Measurements from ENCODE around the gene ACBD6.

The ACBD6 gene

DNA sequence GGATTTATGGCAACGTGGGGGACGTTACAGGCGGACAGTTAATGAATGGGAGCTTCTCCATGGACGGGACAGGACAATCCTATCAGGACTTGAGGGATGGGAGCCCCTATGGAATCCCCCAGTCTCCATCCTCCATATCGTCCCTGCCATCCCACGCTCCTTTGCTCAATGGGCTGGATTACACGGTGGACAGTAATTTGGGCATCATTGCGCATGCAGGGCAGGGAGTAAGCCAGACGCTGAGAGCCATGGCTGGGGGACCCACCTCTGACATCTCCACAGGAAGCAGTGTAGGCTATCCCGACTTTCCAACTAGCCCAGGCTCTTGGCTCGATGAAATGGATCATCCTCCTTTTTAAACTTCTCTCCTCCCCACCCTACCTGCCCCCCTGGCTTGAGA, 228.2 kb downstream of the ACBD6 start:
- Histone ChIP-seq H3K9me3 (ENCODE audit: control insufficient read depth, low read length) (peaks cover 3% of the 10 kb centered on the region), H3K27ac (ENCODE audit: insufficient read depth, low read depth, low read length, poor library complexity, severe bottlenecking) (no peak overlapping the region), H3K4me1 (ENCODE audit: control insufficient read depth, insufficient read depth, low read length) (peaks cover 26% of the 10 kb centered on the region), H3K36me3 (ENCODE audit: control insufficient read depth, insufficient read depth, low read length) (peaks cover 10% of the 10 kb centered on the region), H3K27me3 (ENCODE audit: control insufficient read depth, insufficient read depth, low read length, poor library complexity, severe bottlenecking) (no peaks in the 10 kb centered on the region), H3K4me3 (ENCODE audit: insufficient read depth, low read depth, low read length) (no peak overlapping the region)
- WGBS, 2 experiments: 93 to 97% methylated on average over 11 of the region's 11 CpGs

DNA sequence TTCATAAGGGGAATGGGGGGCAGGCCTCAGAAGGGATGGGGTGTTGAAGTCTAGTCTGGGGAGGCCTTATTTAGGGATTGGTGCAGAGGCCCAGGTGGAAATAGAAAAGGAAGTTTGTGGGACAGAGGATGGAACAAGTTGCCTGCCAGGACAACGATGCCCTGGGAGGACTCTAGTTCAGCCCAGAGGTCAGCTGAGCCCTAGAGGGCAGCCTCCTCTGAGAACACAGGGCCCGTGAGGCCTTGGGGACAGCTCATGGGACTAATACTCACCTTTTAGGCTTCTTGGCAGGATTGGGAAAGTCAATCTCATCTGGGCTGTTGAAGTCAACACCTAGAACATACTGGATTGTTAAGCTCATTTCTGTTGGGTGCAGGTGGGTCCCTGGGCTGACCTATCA, 229.3 kb downstream of the ACBD6 start:
- WGBS, 2 experiments: 93 to 95% methylated on average over 2 of the region's 2 CpGs
- no peak overlapping the region for H3K27ac ChIP-seq (ENCODE audit: insufficient read depth, low read depth, low read length, poor library complexity, severe bottlenecking)

DNA sequence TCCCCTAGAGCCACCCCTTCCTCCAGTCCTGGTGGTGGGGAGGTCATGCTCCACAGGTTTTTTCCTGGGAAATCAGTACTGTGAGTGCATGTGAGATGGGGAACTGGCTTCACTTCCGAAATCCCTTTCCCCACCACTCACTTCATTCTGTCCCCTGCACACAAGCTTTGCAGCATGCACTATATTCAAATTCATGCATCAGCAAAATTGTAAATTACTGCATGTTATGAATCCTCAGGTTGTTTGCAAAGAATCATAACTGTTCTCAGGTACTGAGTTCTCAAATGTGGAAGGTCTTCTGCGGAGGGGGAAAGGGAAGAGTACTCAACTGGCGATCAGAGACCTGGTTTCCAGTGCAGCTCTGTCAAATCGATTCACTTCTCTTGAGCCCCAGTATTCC, 230.0 kb downstream of the ACBD6 start:
- H3K4me1 ChIP-seq (ENCODE audit: control insufficient read depth, insufficient read depth, low read length): peaks cover 43% of the 10 kb centered on the region

More for the DNA sequence above, 229.3 kb downstream of the ACBD6 start:
- no peaks in the 10 kb centered on the region for H3K27me3 ChIP-seq (ENCODE audit: control insufficient read depth, insufficient read depth, low read length, poor library complexity, severe bottlenecking)
- peaks cover 38% of the 10 kb centered on the region for H3K4me1 ChIP-seq (ENCODE audit: control insufficient read depth, insufficient read depth, low read length)
- no peak overlapping the region for H3K4me3 ChIP-seq (ENCODE audit: insufficient read depth, low read depth, low read length)
- H3K9me3 ChIP-seq (ENCODE audit: control insufficient read depth, low read length): peaks cover 3% of the 10 kb centered on the region
- peaks cover 10% of the 10 kb centered on the region for H3K36me3 ChIP-seq (ENCODE audit: control insufficient read depth, insufficient read depth, low read length)

DNA sequence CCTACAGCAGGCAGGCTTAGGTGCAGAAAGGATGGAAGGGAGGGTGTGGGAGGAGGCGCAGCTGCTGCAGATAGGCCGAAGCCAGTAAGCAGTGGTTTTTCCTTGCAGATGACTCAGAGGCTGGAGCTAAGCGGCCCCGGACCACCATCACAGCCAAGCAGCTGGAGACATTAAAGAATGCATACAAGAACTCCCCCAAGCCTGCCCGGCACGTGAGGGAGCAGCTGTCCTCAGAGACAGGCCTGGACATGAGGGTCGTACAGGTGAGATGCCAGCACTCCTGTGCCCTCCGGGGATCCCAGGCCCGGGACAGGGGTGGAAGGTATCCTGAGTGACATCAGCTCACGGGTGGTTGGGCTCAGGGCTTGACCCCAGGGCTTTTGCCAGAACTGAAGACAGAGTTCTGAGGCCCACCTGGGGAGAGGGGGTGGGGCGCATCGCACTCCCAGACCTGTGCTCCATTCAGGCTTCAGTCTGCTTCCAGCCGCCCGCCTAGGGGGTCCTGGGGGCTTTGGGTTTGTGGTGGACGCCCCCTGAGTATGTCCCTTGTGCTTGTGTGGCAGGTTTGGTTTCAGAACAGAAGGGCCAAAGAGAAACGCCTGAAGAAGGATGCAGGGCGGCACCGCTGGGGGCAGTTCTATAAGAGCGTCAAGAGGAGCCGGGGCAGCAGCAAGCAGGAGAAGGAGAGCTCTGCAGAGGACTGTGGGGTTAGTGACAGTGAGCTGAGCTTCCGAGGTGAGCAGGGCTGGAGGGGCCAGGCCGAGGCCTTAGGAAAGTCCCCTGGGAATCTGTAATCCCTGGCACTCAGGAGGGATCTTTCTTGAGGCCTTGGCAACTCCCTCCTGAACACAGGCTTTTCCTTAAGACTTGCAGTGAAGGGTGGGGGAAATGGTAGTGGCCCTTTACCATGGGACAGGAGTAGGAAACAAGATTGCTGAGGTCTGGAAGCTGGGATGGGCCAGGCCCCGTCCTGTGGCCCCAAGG, 230.8 kb downstream of the ACBD6 start:
- H3K27ac ChIP-seq (ENCODE audit: insufficient read depth, low read depth, low read length, poor library complexity, severe bottlenecking): no peak overlapping the region
- H3K27me3 ChIP-seq (ENCODE audit: control insufficient read depth, insufficient read depth, low read length, poor library complexity, severe bottlenecking): no peaks in the 10 kb centered on the region
- H3K4me1 ChIP-seq (ENCODE audit: control insufficient read depth, insufficient read depth, low read length): peaks cover 43% of the 10 kb centered on the region
- 43 to 49% methylated on average over 23 of the region's 23 CpGs for WGBS, 2 experiments
- peaks cover 3% of the 10 kb centered on the region for H3K9me3 ChIP-seq (ENCODE audit: control insufficient read depth, low read length)
- no peak overlapping the region for H3K4me3 ChIP-seq (ENCODE audit: insufficient read depth, low read depth, low read length)
- H3K36me3 ChIP-seq (ENCODE audit: control insufficient read depth, insufficient read depth, low read length): peaks cover 9% of the 10 kb centered on the region

More for the DNA sequence above, 230.0 kb downstream of the ACBD6 start:
- H3K9me3 ChIP-seq (ENCODE audit: control insufficient read depth, low read length): peaks cover 3% of the 10 kb centered on the region
- peaks cover 10% of the 10 kb centered on the region for H3K36me3 ChIP-seq (ENCODE audit: control insufficient read depth, insufficient read depth, low read length)
- H3K27me3 ChIP-seq (ENCODE audit: control insufficient read depth, insufficient read depth, low read length, poor library complexity, severe bottlenecking): no peaks in the 10 kb centered on the region
- H3K4me3 ChIP-seq (ENCODE audit: insufficient read depth, low read depth, low read length): no peak overlapping the region
- H3K27ac ChIP-seq (ENCODE audit: insufficient read depth, low read depth, low read length, poor library complexity, severe bottlenecking): no peak overlapping the region
- 85 to 86% methylated on average over 4 of the region's 4 CpGs for WGBS, 2 experiments

DNA sequence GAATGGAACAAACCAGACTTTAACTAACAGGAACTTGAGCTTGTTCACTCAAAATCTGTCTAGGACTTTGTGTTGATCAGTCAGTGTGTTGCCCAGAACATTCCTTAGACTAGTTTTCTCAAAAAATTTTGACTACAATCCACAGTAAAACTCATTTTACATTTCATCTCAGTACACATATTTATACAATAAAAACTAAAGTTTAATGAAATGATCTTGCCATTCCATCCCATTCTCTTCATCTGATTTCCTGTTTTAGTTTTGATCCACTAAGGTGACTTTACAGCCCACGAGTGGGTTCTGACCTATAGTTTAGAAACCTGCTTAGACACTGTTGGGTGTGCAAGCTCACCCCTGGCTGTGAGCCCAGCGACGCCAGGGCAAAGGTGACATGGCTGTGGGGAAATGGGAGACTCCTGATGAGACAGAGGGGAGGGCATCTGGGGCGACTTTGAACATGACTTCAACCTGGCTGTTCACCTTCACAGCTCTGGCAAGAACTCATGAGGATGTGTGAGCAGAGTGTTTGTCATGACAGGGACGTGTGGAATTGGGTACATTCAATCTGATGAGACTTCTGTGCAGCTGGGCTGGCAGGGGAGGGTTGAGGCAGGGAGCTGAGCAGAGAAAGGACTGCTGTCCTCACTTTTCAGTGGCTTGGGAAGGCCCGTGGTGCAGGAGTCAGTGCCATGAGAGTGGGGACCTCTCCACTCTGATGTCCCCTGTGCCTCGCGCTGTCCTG, 231.7 kb downstream of the ACBD6 start:
- peaks cover 46% of the 10 kb centered on the region for H3K4me1 ChIP-seq (ENCODE audit: control insufficient read depth, insufficient read depth, low read length)
- no peak overlapping the region for H3K4me3 ChIP-seq (ENCODE audit: insufficient read depth, low read depth, low read length)
- H3K36me3 ChIP-seq (ENCODE audit: control insufficient read depth, insufficient read depth, low read length): peaks cover under 1% of the 10 kb centered on the region
- 81 to 84% methylated on average over 8 of the region's 8 CpGs for WGBS, 2 experiments
- no peaks in the 10 kb centered on the region for H3K9me3 ChIP-seq (ENCODE audit: control insufficient read depth, low read length)
- H3K27me3 ChIP-seq (ENCODE audit: control insufficient read depth, insufficient read depth, low read length, poor library complexity, severe bottlenecking): no peaks in the 10 kb centered on the region
- no peak overlapping the region for H3K27ac ChIP-seq (ENCODE audit: insufficient read depth, low read depth, low read length, poor library complexity, severe bottlenecking)

DNA sequence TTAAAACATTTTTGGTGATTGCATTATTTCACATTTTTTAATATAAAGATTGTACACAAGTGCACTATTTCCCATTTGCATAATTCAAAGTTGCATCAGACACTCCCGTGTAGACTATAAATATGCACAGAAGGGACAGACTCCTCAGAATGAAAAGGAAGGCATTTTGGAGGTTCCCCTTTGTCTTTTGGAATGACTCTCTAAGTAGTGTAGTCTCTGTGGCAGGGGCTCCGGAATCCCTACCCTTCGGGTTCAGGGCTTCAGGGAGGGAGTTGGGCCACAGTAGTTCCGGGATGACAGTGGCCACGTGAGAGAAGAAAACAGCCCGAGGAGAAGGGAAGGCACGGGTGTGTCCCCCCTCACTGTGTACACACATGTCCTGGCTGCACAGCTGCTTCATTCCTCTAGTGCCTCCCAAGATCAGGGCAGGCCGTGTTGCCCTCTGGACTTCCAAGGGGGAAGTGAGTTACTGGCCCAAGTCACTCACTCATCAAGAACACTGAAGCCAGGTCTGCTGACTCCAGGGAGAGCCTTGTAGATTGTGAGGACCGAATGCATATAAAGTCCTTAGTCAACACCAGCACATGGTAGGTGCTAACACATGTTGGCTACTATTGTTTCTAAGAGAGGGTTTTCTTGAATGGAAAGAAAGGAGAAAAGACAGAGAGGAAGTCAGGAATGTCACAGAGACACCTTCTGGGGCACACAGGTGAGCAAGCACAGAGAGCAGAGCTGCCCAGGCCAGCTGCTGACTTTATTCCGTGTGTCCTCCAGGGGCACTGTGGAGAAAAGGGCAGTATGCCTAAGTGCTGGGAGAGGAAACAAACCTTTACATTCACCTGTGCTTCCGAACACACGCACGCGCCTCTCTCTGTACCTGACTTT, 232.5 kb downstream of the ACBD6 start:
- H3K36me3 ChIP-seq (ENCODE audit: control insufficient read depth, insufficient read depth, low read length): no peaks in the 10 kb centered on the region
- no peak overlapping the region for H3K4me3 ChIP-seq (ENCODE audit: insufficient read depth, low read depth, low read length)
- no peak overlapping the region for H3K27ac ChIP-seq (ENCODE audit: insufficient read depth, low read depth, low read length, poor library complexity, severe bottlenecking)
- no peaks in the 10 kb centered on the region for H3K9me3 ChIP-seq (ENCODE audit: control insufficient read depth, low read length)
- H3K4me1 ChIP-seq (ENCODE audit: control insufficient read depth, insufficient read depth, low read length): peaks cover 47% of the 10 kb centered on the region
- 63 to 64% methylated on average over 14 of the region's 14 CpGs for WGBS, 2 experiments
- no peaks in the 10 kb centered on the region for H3K27me3 ChIP-seq (ENCODE audit: control insufficient read depth, insufficient read depth, low read length, poor library complexity, severe bottlenecking)

DNA sequence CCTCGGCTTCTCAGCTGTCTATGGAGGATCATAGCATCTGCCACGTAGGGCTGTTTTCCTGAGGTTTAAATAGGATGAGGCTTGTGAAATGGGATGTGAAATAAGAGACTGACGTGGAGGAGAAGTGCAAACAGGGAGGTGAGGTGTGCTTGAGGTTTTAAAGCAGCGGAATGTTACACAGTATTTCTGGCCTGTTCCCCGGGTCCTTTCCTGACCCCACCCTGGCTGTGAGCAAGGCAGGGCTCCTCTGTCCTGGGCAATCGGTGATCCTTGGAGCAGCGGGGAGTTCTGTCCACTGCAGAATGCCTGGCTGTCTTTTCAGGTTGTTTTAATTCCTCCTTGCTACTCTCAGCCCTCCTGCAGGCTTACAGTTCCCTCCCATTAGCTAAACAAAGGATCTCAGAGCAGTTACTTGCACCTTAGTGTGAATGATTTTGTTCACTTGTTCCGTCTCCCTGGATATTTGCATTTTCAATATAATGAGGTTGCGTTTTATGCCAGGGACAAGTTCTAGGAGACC, 233.8 kb downstream of the ACBD6 start:
- 32 to 33% methylated on average over 8 to 9 of the region's 9 CpGs for WGBS, 2 experiments

DNA sequence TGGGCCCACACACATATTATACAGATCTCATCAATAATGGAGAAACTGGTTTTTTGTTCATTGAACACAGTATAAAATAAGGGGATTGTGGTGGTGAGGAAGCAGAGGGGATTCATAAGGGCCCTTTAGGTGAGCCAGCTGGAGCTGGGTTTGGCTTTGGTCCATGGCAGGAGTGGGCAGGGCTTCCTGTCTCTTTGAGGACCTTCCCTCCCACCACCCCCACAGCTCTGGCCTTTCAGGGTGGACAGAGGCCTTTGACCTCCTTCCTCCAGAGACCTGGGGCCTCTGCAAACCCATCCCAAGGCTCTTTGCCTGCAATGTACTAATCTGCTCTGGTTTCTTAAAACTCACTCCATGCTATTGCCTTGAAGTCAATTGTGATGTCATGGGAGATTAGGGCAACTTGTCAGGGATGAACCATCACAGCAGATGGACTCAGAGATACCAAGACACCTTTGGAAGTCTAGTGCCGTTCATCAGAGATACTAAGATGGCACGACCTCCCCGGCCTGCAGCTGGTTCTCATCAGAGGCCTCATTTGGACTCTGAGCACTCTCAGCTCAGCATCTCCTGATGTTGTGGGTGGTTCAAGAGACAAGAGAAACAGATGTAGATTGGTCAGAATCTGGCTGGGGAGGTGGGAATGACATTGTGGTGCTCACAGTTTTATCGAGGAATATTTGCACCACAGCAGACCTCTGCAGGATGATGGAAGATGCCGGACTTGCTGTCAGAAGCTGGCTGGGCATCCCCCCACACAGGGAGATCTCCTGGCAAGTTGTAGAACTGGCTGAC, 234.4 kb downstream of the ACBD6 start:
- WGBS, 2 experiments: 93 to 94% methylated on average over 5 of the region's 5 CpGs
- Histone ChIP-seq H3K9me3 (ENCODE audit: control insufficient read depth, low read length) (no peaks in the 10 kb centered on the region), H3K27me3 (ENCODE audit: control insufficient read depth, insufficient read depth, low read length, poor library complexity, severe bottlenecking) (no peaks in the 10 kb centered on the region), H3K4me1 (ENCODE audit: control insufficient read depth, insufficient read depth, low read length) (peaks cover 53% of the 10 kb centered on the region), H3K4me3 (ENCODE audit: insufficient read depth, low read depth, low read length) (no peak overlapping the region), H3K36me3 (ENCODE audit: control insufficient read depth, insufficient read depth, low read length) (no peaks in the 10 kb centered on the region), H3K27ac (ENCODE audit: insufficient read depth, low read depth, low read length, poor library complexity, severe bottlenecking) (peak overlapping the region; percentile 40)

More for the DNA sequence above, 233.8 kb downstream of the ACBD6 start:
- peak overlapping the region; percentile 40 for H3K27ac ChIP-seq (ENCODE audit: insufficient read depth, low read depth, low read length, poor library complexity, severe bottlenecking)
- no peak overlapping the region for H3K4me3 ChIP-seq (ENCODE audit: insufficient read depth, low read depth, low read length)
- no peaks in the 10 kb centered on the region for H3K9me3 ChIP-seq (ENCODE audit: control insufficient read depth, low read length)
- peaks cover 53% of the 10 kb centered on the region for H3K4me1 ChIP-seq (ENCODE audit: control insufficient read depth, insufficient read depth, low read length)
- no peaks in the 10 kb centered on the region for H3K27me3 ChIP-seq (ENCODE audit: control insufficient read depth, insufficient read depth, low read length, poor library complexity, severe bottlenecking)
- H3K36me3 ChIP-seq (ENCODE audit: control insufficient read depth, insufficient read depth, low read length): no peaks in the 10 kb centered on the region

DNA sequence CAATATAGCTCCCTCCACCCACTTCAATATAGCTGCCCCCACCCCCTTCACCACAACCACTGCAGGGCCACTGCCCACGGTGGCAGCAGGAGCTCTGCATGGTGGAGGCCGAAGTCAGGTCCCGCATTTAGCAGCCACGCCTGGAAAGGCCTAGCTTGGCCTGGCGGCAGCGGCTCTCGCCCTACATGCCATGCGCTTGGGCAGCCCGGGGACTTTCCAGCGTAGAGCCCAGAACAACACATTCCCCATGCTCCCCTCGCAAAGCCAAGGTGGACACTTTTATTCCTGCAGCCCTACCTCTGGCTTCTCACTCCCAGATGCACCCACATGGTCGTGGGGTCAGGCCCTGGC, 235.2 kb downstream of the ACBD6 start:
- Histone ChIP-seq H3K9me3 (ENCODE audit: control insufficient read depth, low read length) (no peaks in the 10 kb centered on the region), H3K4me3 (ENCODE audit: insufficient read depth, low read depth, low read length) (no peak overlapping the region), H3K27me3 (ENCODE audit: control insufficient read depth, insufficient read depth, low read length, poor library complexity, severe bottlenecking) (no peaks in the 10 kb centered on the region), H3K27ac (ENCODE audit: insufficient read depth, low read depth, low read length, poor library complexity, severe bottlenecking) (no peak overlapping the region), H3K36me3 (ENCODE audit: control insufficient read depth, insufficient read depth, low read length) (no peaks in the 10 kb centered on the region), H3K4me1 (ENCODE audit: control insufficient read depth, insufficient read depth, low read length) (peaks cover 49% of the 10 kb centered on the region)
- 94% methylated on average over 12 of the region's 12 CpGs for WGBS, 2 experiments

Measured in ectodermal cell (in vitro differentiated cells).